Activated B cell treated with CpG ODN at 0.5 μM for 24 hours (primary cell): ENCODE data around the gene MYOZ3. TPM values are rescaled to one million over a fixed set of nuclear protein-coding genes. Genes with fewer than 3 reads are reported as not detected.
A peak's percentile ranks its signal among the peaks of the same experiment; 100 is the strongest.

Experiments used
- ATAC-seq: fragments of 200-7000 bp; cut with Tn5 transposase; one replicate; pipeline ENCODE4 v1.10.0; 2021; ENCODE audit warnings: low read depth, mild to moderate bottlenecking, moderate library complexity
- CTCF ChIA-PET: fragments of 350-600 bp; sonication (Branson Sonifier 250); formaldehyde crosslinking; loops from one replicate; lab custom pipeline; 2021; ENCODE audit warnings: antibody characterized with exemption; lab: Charles Lee
- POLR2A ChIA-PET: fragments of 350-600 bp; sonication (Branson Sonifier 250); formaldehyde crosslinking; loops from one replicate; lab custom pipeline; 2021; ENCODE audit warnings: antibody characterized with exemption; lab: Charles Lee
- DNase-seq: peaks from one replicate; pipeline ENCODE4 v3.0.0; 2022
- H3K27ac Mint-ChIP-seq: one replicate; pipeline ENCODE4 v1.8.0; 2020; ENCODE audit warnings: mixed read lengths
- H3K27me3 Mint-ChIP-seq: one replicate; pipeline ENCODE4 v1.8.0; 2021; ENCODE audit warnings: mixed read lengths
- H3K36me3 Mint-ChIP-seq: one replicate; pipeline ENCODE4 v1.8.0; 2021; ENCODE audit warnings: low read depth, mixed read lengths
- H3K4me1 Mint-ChIP-seq: one replicate; pipeline ENCODE4 v1.8.0; 2021; ENCODE audit warnings: mixed read lengths
- H3K4me3 Mint-ChIP-seq: one replicate; pipeline ENCODE4 v1.8.0; 2020; ENCODE audit warnings: mild to moderate bottlenecking, mixed read lengths
- H3K9me3 Mint-ChIP-seq: one replicate; pipeline ENCODE4 v1.8.0; 2020; ENCODE audit warnings: mixed read lengths
- CTCF ChIP-seq: fragments of 200-600 bp; IDR thresholded peaks from one replicate; pipeline ENCODE4 v1.8.0; 2022; ENCODE audit warnings: antibody characterized with exemption, mild to moderate bottlenecking
- intact Hi-C: fragments of 100-400 bp; cut with micrococcal nuclease; formaldehyde crosslinking; loops from one replicate; pipeline ENCODE4 v1.15.1; 2024
- total RNA-seq: library from RNA; stranded (reverse); gene quantifications from 2 replicates; pipeline ENCODE4 v1.2.3, GENCODE V29; 2022

Gene MYOZ3
- total RNA-seq, 1 donor from 2014 or later, result 0.18 TPM

- H3K27me3 Mint-ChIP-seq, result peaks cover 1% of the 10 kb centered on the region
- ChIA-PET POLR2A (interaction anchor here (0.9 kb wide), 1 partner anchor 213 kb away, joined by 3 read pairs; no protein-coding TSS in a partner anchor), CTCF (no interaction called here)
- H3K9me3 Mint-ChIP-seq, result no peaks in the 10 kb centered on the region
- no peak for DNase-seq
- ATAC-seq, result no peak
- no peak overlapping the region for H3K27ac Mint-ChIP-seq
- H3K36me3 Mint-ChIP-seq, result no peaks in the 10 kb centered on the region
- H3K4me3 Mint-ChIP-seq, result no peak overlapping the region
- H3K4me1 Mint-ChIP-seq, result no peaks in the 10 kb centered on the region
- intact Hi-C loops, result no loop called here
- no peak for TF ChIP-seq CTCF
Measured at GRCh38 chr5:150662731-150663516, 1.9 kb downstream of the MYOZ3 start.

GRCh38 chr5:150663936-150664335 is 2.9 kb downstream of the MYOZ3 start:
- DNase-seq (no peak), ATAC-seq (no peak)
- TF ChIP-seq CTCF, result no peak
- Mint-ChIP-seq H3K27ac (no peak overlapping the region), H3K36me3 (no peaks in the 10 kb centered on the region), H3K9me3 (no peaks in the 10 kb centered on the region), H3K27me3 (peaks cover 1% of the 10 kb centered on the region), H3K4me1 (no peaks in the 10 kb centered on the region), H3K4me3 (no peak overlapping the region)
- ChIA-PET CTCF (no interaction called here), POLR2A (interaction anchor here (0.9 kb wide), 1 partner anchor 214 kb away, joined by 3 read pairs; no protein-coding TSS in a partner anchor)
- intact Hi-C loops, result no loop called here

- ATAC-seq (no peak), DNase-seq (no peak)
- Mint-ChIP-seq H3K4me1 (no peaks in the 10 kb centered on the region), H3K4me3 (no peak overlapping the region), H3K36me3 (no peaks in the 10 kb centered on the region), H3K27ac (no peak overlapping the region), H3K27me3 (peaks cover 5% of the 10 kb centered on the region), H3K9me3 (no peaks in the 10 kb centered on the region)
- intact Hi-C loops, result no loop called here
- ChIA-PET CTCF (no interaction called here), POLR2A (no interaction called here)
- no peak for TF ChIP-seq CTCF
Measured at GRCh38 chr5:150665044-150665443, 4.0 kb downstream of the MYOZ3 start.

- DNase-seq (no peak), ATAC-seq (no peak)
- Mint-ChIP-seq H3K4me3 (peak overlapping the region; percentile 60), H3K27me3 (peaks cover 23% of the 10 kb centered on the region), H3K9me3 (no peaks in the 10 kb centered on the region), H3K36me3 (no peaks in the 10 kb centered on the region), H3K4me1 (peaks cover 16% of the 10 kb centered on the region), H3K27ac (no peak overlapping the region)
- POLR2A ChIA-PET, result interaction anchor here (0.6 kb wide), 1 partner anchor 221 kb away, joined by 3 read pairs; no protein-coding TSS in a partner anchor
- intact Hi-C loops, result no loop called here
- TF ChIP-seq CTCF, result no peak
- CTCF ChIA-PET, result no interaction called here
Measured at GRCh38 chr5:150670275-150670947, 9.4 kb downstream of the MYOZ3 start.

GRCh38 chr5:150670948-150671310 is 9.9 kb downstream of the MYOZ3 start:
- POLR2A ChIA-PET, result interaction anchor here (0.6 kb wide), 1 partner anchor 222 kb away, joined by 3 read pairs; no protein-coding TSS in a partner anchor

More at GRCh38 chr5:150670948-150671310, 9.9 kb downstream of the MYOZ3 start:
- Mint-ChIP-seq H3K27me3 (peaks cover 23% of the 10 kb centered on the region), H3K36me3 (no peaks in the 10 kb centered on the region), H3K9me3 (no peaks in the 10 kb centered on the region), H3K27ac (no peak overlapping the region), H3K4me3 (peak overlapping the region; percentile 60), H3K4me1 (peaks cover 16% of the 10 kb centered on the region)
- no peak for TF ChIP-seq CTCF
- ATAC-seq, result no peak
- intact Hi-C loops, result no loop called here
- DNase-seq, result no peak
- CTCF ChIA-PET, result no interaction called here
